Activated naive CD4-positive, alpha-beta T cell treated with anti-CD3 and anti-CD28 coated beads, Interleukin-2, amount 50 U/mL, for 16 hours (primary cell): Measurements from ENCODE around the gene ID1.
A peak's percentile ranks its signal among the peaks of the same experiment; 100 is the strongest.

Experiments used
- DNase-seq: peaks from one replicate; pipeline ENCODE4 v3.0.0-alpha.2; 2020

Gene ID1, protein sequence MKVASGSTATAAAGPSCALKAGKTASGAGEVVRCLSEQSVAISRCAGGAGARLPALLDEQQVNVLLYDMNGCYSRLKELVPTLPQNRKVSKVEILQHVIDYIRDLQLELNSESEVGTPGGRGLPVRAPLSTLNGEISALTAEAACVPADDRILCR

DNA sequence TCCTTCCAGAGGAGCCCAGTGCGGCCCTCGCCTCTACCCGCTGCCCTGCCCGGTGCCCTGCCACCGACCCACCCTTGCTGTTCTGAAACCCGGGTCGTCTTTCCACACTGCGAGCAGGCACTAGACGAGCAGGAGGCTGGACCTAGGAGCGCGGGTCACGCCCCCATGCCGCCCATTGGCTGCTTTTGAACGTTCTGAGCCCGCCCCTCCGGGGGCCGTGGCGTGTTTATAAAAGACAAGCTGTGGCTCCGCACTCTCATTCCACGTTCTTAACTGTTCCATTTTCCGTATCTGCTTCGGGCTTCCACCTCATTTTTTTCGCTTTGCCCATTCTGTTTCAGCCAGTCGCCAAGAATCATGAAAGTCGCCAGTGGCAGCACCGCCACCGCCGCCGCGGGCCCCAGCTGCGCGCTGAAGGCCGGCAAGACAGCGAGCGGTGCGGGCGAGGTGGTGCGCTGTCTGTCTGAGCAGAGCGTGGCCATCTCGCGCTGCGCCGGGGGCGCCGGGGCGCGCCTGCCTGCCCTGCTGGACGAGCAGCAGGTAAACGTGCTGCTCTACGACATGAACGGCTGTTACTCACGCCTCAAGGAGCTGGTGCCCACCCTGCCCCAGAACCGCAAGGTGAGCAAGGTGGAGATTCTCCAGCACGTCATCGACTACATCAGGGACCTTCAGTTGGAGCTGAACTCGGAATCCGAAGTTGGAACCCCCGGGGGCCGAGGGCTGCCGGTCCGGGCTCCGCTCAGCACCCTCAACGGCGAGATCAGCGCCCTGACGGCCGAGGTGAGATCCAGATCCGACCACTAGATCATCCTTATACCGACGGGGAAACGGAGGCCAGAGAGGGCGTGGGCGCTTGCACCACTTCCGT is at the start of gene ID1:
Gene ID1, plus strand, starts transcription at position 259 of the 871 bp plus-strand sequence. Its CDS starts 99 bp downstream, at position 358.
- DNase-seq, result peak; percentile 93

DNA sequence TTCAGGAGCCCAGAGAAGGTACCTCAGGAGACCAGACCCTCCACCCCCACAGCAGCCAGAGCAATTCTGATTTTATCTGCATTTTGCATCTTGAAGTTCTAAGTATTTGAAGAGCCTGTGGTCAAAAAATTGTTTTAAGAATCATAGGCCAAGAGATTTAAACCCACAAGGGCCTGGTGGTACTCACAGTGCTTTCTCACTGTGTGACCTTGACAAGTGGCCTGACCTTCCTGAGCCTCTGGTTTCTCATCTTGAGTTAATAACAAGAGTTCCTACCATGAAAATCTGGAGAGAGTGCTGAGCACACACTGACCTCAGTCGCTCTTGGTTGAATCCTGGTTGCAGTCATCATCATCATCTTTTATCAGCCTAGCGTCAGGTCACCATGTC is 45.4 kb upstream of the ID1 start:
- no peak for DNase-seq

DNA sequence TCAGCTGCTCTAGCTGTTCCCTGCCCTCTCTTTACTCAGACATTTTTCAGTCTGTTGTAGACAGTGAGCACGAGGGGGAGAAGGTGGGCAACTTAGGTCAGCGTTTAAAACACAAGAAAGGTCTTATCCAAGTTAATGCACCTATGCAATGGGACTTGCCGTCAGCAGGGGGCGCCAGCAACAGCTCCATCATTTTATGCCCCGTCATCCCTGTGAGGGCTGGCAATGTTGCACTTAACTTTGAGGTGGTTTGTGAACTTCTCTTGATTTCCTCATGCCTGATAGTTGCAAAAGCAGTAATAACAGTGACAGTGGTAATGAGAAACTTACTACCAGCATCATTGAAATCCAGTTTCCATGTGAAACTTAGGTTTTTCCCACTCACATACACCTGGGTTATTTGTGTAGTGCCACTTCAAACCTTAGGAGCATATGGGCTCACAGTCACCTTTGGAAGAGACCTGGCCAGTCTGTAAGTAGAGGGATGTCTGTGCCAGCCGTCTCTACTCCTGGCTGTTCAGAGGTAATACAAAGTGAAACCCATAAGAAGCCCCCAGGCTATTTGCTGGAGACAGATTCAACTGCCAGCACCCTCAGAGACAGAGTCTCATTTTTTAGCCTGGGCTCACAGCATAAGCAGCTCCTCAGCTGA is 44.9 kb upstream of the ID1 start:
- peak; percentile 79 for DNase-seq

DNA sequence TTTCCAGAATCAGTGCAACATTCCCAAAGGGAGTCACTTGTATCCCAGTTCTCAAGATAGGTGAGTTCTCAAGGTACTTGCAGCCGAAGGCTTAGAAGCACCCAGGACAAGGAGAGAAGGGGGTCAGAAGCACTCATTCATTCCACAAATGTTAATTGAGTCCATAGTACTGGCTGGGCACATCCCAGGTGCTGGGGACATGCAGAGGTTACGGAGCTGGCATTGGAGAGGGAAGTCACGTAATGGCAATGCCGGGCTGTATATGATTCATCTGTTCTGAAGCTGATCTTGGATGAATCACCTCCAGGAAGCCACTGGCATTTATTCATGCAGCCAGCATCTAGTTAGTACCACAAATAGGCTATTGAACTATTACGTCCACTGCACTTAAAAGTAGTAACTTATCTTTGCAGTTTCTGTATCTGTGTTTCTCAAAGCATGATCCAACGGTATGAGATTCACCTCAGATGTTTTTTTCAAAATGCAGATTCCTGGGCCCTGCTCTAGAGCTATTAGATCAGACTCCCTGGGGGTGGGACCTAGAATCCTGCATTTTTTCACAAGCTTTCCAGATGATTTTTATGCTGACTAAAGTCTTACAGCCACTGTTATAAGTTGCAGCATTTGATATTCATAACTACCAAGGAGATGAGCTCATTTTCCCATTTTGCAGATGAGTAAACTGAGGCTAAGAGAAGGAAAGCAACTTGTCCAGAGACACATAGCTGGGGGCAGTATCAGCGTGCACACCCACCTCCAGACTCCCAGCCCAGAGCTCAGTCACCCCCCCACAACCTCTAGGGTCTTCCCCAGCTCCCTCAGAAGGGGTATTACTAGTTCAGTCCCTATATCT is 44.1 kb upstream of the ID1 start:
- no peak for DNase-seq

DNA sequence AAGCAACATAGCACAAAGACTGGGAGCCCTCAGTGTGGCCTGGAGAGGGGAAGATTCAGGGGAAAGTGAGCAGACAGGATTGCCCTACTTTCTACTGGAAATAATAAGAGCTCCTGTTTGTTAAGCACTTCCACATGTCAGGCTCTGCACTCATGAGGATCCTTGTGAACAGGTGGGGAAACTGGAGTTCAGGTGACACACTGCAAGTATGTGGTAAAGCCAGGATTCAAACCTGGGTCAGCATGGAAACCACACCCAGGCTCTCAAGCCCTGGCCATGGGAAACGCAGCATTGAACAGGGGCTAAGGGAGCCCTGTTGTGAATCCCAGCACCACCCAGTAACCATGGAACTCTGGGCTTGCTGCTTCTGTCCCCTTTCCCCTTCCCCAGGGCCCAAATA is 42.8 kb upstream of the ID1 start:
- no peak for DNase-seq

DNA sequence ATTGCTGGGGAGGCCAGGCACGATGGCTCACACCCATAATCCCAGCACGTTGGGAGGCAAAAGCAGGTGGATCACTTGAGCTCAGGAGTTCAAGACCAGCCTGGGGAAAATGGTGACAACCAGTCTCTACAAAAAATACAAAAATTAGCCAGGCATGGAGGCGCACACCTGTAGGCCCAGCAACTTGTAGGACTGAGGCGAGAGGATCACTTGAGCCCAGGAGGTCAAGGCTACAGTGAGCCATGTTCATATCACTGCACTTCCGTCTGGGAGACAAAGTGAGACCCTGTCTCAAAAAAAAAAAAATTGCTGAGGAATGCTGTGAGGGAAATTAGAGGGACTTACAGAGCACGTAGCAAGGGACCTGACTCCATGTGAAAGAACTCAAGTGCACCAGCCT is 40.8 kb upstream of the ID1 start:
- no peak for DNase-seq

DNA sequence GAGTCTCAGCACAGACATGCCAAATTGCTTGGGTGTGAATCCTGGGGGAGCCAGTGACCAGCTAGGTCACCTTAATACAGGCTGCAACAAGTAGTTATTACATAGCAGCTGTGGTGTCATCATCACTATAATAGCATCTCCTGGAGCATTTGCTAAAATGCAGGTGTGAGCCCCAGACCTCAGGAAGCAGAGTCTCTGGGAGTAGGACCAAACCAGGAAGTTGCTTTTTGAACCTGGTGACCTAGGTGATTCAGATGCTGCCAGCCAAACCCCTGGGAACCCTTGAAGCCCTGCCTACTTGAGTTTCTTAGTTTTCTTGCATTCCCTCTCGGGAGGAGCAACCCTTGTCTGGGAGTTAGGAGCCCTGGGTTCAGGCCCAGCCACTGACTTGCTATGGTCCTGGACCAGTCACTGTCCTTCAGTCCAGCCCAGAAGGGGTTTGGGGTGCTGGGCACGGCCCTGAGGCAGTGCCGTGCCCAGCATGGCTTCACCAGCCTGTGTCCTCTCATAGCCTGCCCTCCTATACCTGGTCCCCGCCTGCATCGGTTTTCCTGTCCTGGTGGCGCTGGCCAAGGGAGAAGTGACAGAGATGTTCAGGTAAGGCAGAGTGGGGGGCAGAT is 39.3 kb upstream of the ID1 start:
- DNase-seq, result no peak

DNA sequence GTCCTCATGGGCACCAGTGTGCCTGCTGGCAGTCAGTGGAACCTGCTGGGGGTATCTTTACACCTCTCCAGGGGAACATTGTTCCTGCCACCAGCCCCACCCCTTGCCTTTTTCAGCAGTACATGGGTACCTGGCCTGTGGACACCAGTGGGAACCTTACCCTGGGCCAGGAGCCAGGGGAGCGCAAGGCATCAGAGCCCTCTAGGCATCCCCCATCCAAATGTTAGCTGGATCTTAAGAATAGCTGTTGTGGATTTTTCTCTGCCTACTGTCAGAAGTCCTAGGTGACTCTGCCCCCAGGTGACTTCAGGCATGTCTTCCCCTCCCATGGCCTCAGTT is 38.8 kb upstream of the ID1 start:
- no peak for DNase-seq

DNA sequence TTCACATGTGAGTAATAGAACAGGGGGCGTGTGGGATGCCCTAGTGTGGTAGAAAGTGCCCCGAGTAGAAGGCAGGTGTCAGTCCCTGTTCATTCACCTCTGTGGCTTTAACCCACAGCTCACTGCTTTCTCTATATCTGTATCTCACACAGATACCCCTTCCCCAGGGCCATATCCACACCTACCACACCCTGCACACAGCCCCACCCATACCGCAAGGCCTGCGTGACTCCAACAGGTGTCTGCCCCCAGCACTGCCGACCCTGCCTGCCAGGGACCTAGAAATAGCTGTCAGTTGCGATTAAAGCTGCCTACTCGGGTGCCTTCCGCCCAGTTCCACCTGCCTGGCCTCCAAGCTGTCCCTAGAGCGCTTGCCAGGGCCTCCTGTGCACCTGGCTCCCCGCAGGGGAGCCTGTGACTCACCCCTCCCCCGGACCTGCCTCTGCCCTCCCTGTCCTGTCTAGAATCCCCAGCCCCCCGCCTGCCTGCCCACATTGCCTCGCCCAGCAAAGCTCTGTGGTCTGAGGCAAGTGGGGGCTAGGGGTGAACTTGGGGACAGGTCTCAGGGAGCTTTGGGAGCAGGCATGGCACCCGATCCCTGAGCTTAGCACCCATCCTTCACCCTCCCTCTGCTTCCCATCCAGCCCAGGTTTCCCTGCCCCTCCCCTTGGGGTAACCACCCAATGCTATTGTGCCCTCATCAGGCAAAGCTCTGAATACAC is 38.3 kb upstream of the ID1 start:
- peak; percentile 46 for DNase-seq

DNA sequence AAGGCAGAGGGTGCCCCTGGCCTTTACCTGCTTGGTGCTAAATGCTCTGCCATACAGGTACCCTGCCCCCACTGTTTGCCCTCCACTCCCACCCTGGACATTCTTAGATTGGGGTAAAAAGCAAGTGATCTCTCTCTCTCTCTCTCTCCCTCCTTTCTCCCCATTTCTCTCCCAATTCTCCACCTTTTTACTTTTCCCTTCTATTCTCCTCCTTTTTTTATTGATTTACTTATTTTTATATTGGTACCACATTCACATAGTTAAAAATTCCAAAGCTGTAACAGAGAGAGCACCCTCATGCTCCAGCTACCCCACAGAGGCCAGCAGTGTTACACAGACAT is 37.7 kb upstream of the ID1 start:
- DNase-seq, result no peak

DNA sequence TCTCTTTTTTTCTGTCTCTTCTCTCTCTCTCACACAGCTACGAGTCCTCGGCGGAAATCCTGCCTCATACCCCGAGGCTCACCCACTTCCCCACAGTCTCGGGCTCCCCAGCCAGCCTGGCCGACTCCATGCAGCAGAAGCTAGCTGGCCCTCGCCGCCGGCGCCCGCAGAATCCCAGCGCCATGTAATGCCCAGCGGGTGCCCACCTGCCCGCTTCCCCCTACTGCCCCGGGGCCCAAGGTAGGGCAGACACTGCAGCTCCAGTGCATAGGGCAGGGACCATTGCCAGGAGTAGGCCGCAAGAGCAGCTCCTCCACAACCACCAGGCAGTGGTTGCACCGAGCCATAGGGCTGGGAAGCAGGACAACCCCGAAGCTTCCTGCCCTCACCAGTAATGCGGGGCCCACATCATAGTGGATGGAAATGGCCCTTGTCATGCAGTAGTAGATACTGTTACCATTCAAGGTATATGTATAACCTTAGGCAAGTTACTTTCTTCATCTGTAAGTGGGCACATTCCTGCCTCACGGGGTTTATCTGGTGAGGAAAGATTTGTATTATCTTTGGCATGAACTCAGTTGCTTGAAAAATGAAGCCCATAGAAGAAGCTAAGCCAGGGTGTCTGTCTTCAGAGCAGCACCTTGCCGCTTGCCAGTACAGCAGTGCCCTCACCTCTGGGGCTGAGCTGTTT is 36.9 kb upstream of the ID1 start:
- DNase-seq, result no peak

DNA sequence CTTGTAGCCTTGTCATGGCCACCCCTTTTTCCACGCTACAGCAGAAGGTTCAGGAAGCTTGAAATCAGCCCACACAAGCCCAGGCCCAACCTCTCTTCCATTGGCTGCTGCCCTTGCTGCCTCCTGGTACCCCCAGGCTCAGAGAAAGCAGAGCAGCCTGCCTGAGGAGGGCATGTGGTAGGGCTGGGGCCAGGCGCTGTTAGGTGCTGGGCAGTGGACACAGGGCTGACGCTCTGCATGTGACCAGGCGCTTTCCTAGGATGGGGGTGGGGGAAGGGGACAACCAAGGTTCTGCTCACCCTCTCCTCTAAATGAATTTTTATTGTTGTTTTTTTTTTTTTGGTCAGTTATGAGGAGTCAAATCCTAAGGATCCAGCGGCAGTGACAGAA is 36.3 kb upstream of the ID1 start:
- no peak for DNase-seq

DNA sequence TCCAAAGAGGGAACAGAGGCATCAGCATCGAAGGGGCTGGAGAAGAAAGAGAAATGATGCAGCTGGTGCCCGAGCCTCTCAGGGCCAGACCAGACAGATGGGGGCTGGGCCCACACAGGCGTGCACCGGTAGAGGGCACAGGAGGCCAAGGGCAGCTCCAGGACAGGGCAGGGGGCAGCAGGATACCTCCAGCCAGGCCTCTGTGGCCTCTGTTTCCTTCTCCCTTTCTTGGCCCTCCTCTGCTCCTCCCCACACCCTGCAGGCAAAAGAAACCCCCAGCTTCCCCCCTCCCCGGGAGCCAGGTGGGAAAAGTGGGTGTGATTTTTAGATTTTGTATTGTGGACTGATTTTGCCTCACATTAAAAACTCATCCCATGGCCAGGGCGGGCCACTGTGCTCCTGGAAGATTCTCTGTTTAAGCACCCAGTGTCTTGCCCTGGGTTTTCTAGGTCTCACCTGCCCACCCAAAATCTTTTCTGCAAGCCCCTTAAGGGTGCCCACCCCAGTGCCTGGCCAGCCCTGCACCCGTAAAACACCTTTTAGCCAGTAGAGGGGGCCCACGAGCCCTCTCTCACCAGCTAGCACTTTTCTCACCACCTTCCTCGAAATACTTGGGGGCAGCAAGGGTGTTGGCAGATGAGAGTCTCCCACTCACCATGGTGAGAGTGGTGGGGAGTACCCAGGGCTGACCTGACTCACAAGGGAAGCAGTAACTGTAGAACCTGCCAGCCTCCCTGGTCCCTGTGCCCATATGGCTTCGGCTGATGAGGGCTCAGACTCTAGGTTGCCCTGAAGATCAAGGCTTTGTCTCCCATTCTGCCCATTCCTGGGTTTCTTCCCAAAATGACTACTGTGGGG is 35.7 kb upstream of the ID1 start:
- DNase-seq, result peak; percentile 61

DNA sequence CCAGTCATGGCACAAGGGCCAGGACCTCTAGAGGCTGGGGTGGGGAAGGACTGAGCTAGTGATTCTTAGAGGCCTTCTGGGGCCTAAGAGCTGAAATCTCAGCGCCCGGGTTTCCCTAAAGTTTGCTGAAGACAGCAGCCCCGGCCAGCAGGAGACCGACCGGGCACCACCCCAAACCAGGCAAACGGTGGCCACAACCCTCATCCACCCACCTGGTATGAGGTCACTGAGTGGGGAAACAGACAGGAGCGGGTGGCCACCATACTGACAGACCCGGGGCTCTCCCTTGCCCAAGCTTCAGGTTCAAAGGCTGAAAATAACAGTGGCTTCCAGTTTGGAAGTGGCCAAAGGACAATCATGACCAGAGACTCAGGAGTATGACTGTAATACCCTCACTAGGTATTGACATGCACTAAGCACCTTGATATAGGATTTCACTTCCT is 35.0 kb upstream of the ID1 start:
- DNase-seq, result no peak

DNA sequence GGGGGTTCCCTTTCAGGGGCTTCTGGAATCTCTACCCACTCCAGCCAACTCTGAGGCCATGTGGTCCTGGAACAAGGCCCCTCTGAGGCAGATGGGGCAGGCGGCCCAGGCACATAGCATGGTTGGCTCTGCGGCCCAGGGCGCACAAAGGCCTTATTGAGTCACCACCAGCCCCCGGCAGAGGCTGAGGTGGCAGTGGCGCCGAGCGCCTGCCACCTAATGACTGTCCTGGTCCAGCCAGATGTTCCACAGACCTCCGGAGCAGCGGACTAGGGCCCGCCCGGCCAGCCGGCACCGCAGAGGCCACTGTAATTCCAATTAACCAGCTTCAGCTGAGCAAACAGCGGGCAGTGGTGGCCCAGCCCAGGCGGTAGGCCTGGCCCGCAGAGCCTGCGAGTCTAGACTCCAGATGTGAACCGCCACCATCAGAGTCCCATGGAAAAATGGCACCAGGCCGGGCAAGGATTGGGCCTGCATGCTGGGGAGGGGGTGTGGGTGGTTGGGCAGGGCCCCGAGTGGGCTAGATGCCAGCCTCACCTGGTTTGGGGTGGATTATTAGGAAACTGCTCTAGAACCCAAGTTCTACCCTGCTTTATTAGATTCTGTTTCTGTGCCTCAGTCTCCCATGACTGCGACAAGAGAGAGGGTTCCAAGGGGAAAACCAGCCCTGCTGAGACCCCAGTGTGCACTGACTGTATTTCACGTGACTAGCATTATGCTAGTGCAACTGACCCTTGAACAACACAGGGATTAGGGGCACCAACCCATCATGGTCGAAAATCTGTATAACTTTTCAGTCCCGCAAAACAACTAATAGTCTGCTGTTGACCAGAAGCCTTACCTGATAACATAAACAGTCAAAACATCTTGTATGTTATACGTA is 34.1 kb upstream of the ID1 start:
- DNase-seq, result no peak

DNA sequence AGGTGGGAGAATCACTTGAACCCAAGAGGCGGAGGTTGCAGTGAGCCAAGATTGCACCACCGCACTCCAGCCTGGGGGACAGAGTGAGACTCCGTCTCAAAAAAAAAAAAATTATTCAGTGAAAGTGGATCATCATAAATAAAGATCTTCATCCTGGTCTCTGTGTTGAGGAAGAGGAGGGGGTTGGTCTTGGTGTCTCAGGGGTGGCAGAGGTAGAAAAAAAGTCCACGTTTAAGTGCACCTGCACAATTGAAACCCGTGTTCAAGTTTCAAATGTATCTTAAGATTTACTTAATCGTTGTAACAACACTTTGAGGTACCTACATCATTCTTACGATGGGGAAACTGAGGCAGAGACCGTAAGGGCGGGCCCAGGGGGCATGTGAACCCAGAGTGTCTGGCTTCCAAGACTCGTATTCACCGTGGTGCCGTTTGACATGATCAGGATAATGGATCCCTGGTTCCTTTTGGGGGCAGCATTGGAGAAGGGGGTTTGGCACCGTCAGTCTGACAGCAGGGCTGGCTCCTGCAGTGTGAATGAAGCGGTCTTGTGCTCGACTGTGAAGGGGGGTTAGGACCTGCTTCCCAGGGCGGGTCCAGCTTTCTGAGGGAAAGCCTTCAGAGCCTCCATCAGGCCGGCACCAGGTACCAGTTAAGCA is 32.9 kb upstream of the ID1 start:
- peak; percentile 17 for DNase-seq

DNA sequence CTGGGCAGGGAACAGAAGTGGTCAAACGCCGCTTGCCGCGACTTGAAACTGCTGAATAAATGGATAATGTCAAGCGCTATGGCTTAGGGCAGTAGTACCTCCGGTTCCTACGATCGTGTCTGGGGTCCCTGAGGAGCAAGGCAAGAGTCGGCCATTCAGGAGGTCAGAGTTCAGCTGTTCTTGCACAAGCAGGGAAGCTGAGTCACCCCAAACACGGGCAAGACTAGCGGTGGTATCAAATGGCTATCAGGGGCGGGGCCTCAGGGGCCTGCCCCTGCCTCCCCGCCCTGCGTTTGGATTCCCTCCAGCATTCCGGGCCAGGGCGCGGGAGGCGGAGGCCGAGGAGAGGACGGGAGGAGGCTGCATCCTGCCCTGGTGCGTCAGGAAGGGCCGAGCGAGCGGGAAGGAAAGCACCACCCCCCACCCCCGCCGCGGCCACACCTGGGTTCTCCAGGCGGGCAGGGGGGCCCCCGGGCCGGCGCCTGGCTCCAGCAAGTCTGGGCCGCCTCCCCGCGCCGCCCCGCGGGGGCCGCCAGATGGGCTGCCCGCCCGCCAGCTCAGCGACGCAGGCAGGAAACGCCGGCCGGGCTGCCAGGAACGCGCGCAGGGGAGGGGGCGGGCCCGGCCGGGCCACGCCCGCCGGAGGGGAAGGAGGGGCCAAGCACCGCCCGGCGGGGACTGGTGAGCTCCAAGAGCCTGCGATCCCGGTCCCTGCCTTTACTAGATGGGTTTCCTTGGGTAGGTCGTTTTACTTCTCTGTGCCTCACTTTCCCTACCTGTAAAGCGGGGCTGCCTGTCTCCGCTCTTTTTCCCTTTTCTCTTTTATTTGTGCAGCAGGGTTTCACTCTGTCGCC is 32.2 kb upstream of the ID1 start:
- peak; percentile 83 for DNase-seq
